HK-2 (cell line): ENCODE results near the gene MZF1.
"Not testable (repeated sequence)": the region's sequence is repeated elsewhere in the genome, so short reads cannot be mapped to it uniquely, and the experiment has no call there.

Experiments
- DNase-seq: peaks from one replicate; pipeline ENCODE4 v3.0.0-alpha.2; 2018; ENCODE audit not compliant: unreplicated experiment

Gene MZF1

GRCh38 chr19:58572818-58573657 lies at the start of gene MZF1:
MZF1 (minus strand) TSS chr19:58573335; CDS start chr19:58571389, 1,946 bp downstream.
- DNase-seq = peak; percentile 100

GRCh38 chr19:58607213-58607612 lies 34.1 kb upstream of the MZF1 start:
- DNase-seq = not testable (repeated sequence)

- DNase-seq = not testable (repeated sequence)
Observed at GRCh38 chr19:58606251-58606896, 33.2 kb upstream of the MZF1 start.

- DNase-seq = no peak
Observed at GRCh38 chr19:58586133-58586765, 13.1 kb upstream of the MZF1 start.

GRCh38 chr19:58585442-58586132 lies 12.5 kb upstream of the MZF1 start:
- no peak for DNase-seq

- no peak for DNase-seq
Observed at GRCh38 chr19:58584498-58585441, 11.6 kb upstream of the MZF1 start.

GRCh38 chr19:58582985-58583384 lies 9.8 kb upstream of the MZF1 start:
- no peak for DNase-seq

GRCh38 chr19:58581227-58582141 lies 8.3 kb upstream of the MZF1 start:
- DNase-seq = no peak

- DNase-seq = no peak
Observed at GRCh38 chr19:58579473-58580142, 6.5 kb upstream of the MZF1 start.

- no peak for DNase-seq
Observed at GRCh38 chr19:58578012-58578925, 5.1 kb upstream of the MZF1 start.

- DNase-seq = not testable (repeated sequence)
Observed at GRCh38 chr19:58577581-58577980, 4.4 kb upstream of the MZF1 start.

GRCh38 chr19:58575183-58576041 lies 2.3 kb upstream of the MZF1 start:
- DNase-seq = peak; percentile 95

GRCh38 chr19:58573658-58574164 lies 576 bp upstream of the MZF1 start:
- no peak for DNase-seq

- no peak for DNase-seq
Observed at GRCh38 chr19:58572026-58572817, 913 bp downstream of the MZF1 start.

- no peak for DNase-seq
Observed at GRCh38 chr19:58571575-58571947, 1.6 kb downstream of the MZF1 start.
